Stimulated activated naive B cell treated with anti-CD40 and anti-IgM and Interleukin-4, amounts not matched to agents 10 μg/mL and 1 μg/mL and 100 μg/mL, for 72 hours (primary cell): ENCODE data around the gene WDR70.
"Not testable (repeated sequence)": the region's sequence is repeated elsewhere in the genome, so short reads cannot be mapped to it uniquely, and the experiment has no call there.

ENCODE experiments used
- ATAC-seq, 2 donors: fragments of 150-1000 bp; cut with Tn5 transposase; replicated peaks; 2 replicates each; pipeline ENCODE4 v1.10.0; 2021; ENCODE audit warnings: moderate library complexity in 1 of 2
- DNase-seq: peaks from one replicate; pipeline ENCODE4 v3.0.0; 2021
- H3K27ac Mint-ChIP-seq: one replicate; pipeline ENCODE4 v1.8.0; 2022; ENCODE audit warnings: mild to moderate bottlenecking, mixed read lengths
- H3K27me3 Mint-ChIP-seq, 2 donors: one replicate each; pipeline ENCODE4 v1.8.0; 2022; ENCODE audit warnings: mixed read lengths in 2 of 2
- H3K36me3 Mint-ChIP-seq, 2 donors: one replicate each; pipeline ENCODE4 v1.8.0; 2022; ENCODE audit warnings: mixed read lengths in 2 of 2, mild to moderate bottlenecking in 1 of 2
- H3K4me1 Mint-ChIP-seq, 2 donors: one replicate each; pipeline ENCODE4 v1.8.0; 2022; ENCODE audit warnings: mixed read lengths in 2 of 2, mild to moderate bottlenecking in 1 of 2
- H3K4me3 Mint-ChIP-seq, 2 donors: one replicate each; pipeline ENCODE4 v1.8.0; 2022; ENCODE audit warnings: mild to moderate bottlenecking in 2 of 2, mixed read lengths in 2 of 2, moderate library complexity in 1 of 2
- H3K9me3 Mint-ChIP-seq, 2 donors: one replicate each; pipeline ENCODE4 v1.8.0; 2022; ENCODE audit warnings: mixed read lengths in 2 of 2, mild to moderate bottlenecking in 1 of 2

The WDR70 gene

GRCh38 chr5:37769108-37769507 is 390.0 kb downstream of the WDR70 start:
- DNase-seq (no peak), ATAC-seq (no peak)
- no peaks in the 10 kb centered on the region for H3K36me3 Mint-ChIP-seq
- H3K4me3 Mint-ChIP-seq = no peak overlapping the region
- peaks cover 0 to 6% of the 10 kb centered on the region in 2 donors for H3K27me3 Mint-ChIP-seq
- H3K9me3 Mint-ChIP-seq = peaks cover 0 to 5% of the 10 kb centered on the region in 2 donors
- no peaks in the 10 kb centered on the region for H3K4me1 Mint-ChIP-seq
- no peak overlapping the region for H3K27ac Mint-ChIP-seq

GRCh38 chr5:37769840-37770239 is 390.7 kb downstream of the WDR70 start:
- Mint-ChIP-seq H3K27ac (no peak overlapping the region), H3K4me1 (no peaks in the 10 kb centered on the region), H3K9me3 (peaks cover under 1 to 6% of the 10 kb centered on the region in 2 donors), H3K27me3 (peaks cover 0 to 6% of the 10 kb centered on the region in 2 donors), H3K36me3 (peaks cover 0 to under 1% of the 10 kb centered on the region in 2 donors), H3K4me3 (no peak overlapping the region)
- DNase-seq = no peak
- no peak for ATAC-seq

GRCh38 chr5:37770786-37771185 is 391.7 kb downstream of the WDR70 start:
- ATAC-seq (no peak), DNase-seq (no peak)
- Mint-ChIP-seq H3K27ac (no peak overlapping the region), H3K36me3 (peaks cover 0 to 4% of the 10 kb centered on the region in 2 donors), H3K9me3 (peaks cover 5 to 9% of the 10 kb centered on the region in 2 donors), H3K27me3 (peaks cover 0 to 6% of the 10 kb centered on the region in 2 donors), H3K4me3 (no peak overlapping the region), H3K4me1 (no peaks in the 10 kb centered on the region)

- no peak overlapping the region for H3K27ac Mint-ChIP-seq
- ATAC-seq = no peak
- H3K27me3 Mint-ChIP-seq = peaks cover 0 to 6% of the 10 kb centered on the region in 2 donors
- H3K4me3 Mint-ChIP-seq = no peak overlapping the region
- peaks cover 5 to 9% of the 10 kb centered on the region in 2 donors for H3K9me3 Mint-ChIP-seq
- peaks cover 0 to 4% of the 10 kb centered on the region in 2 donors for H3K36me3 Mint-ChIP-seq
- H3K4me1 Mint-ChIP-seq = no peaks in the 10 kb centered on the region
- DNase-seq = no peak
These were observed 392.1 kb downstream of the WDR70 start for GRCh38 chr5:37771203-37771611.

GRCh38 chr5:37771731-37772130 is 392.6 kb downstream of the WDR70 start:
- Mint-ChIP-seq H3K27me3 (peaks cover 0 to 6% of the 10 kb centered on the region in 2 donors), H3K36me3 (peaks cover 0 to 4% of the 10 kb centered on the region in 2 donors), H3K27ac (no peak overlapping the region), H3K9me3 (peaks cover 5 to 9% of the 10 kb centered on the region in 2 donors), H3K4me3 (no peak overlapping the region), H3K4me1 (no peaks in the 10 kb centered on the region)
- DNase-seq (no peak), ATAC-seq (no peak)

GRCh38 chr5:37772255-37772654 is 393.1 kb downstream of the WDR70 start:
- no peak for ATAC-seq
- H3K27me3 Mint-ChIP-seq = peaks cover 0 to 6% of the 10 kb centered on the region in 2 donors
- no peak for DNase-seq
- H3K27ac Mint-ChIP-seq = no peak overlapping the region
- H3K36me3 Mint-ChIP-seq = peaks cover 0 to 4% of the 10 kb centered on the region in 2 donors
- H3K9me3 Mint-ChIP-seq = peaks cover 5 to 9% of the 10 kb centered on the region in 2 donors
- no peaks in the 10 kb centered on the region for H3K4me1 Mint-ChIP-seq
- H3K4me3 Mint-ChIP-seq = no peak overlapping the region

GRCh38 chr5:37773809-37774208 is 394.7 kb downstream of the WDR70 start:
- H3K27me3 Mint-ChIP-seq = peaks cover 0 to 6% of the 10 kb centered on the region in 2 donors
- DNase-seq = no peak
- H3K27ac Mint-ChIP-seq = no peak overlapping the region
- no peak for ATAC-seq
- H3K36me3 Mint-ChIP-seq = peaks cover 0 to 4% of the 10 kb centered on the region in 2 donors
- H3K4me3 Mint-ChIP-seq = no peak overlapping the region
- peaks cover 5 to 10% of the 10 kb centered on the region in 2 donors for H3K9me3 Mint-ChIP-seq
- no peaks in the 10 kb centered on the region for H3K4me1 Mint-ChIP-seq

- no peaks in the 10 kb centered on the region for H3K4me1 Mint-ChIP-seq
- ATAC-seq (no peak), DNase-seq (no peak)
- peaks cover 0 to 4% of the 10 kb centered on the region in 2 donors for H3K36me3 Mint-ChIP-seq
- H3K27ac Mint-ChIP-seq = no peak overlapping the region
- H3K4me3 Mint-ChIP-seq = no peak overlapping the region
- H3K9me3 Mint-ChIP-seq = peaks cover 5 to 10% of the 10 kb centered on the region in 2 donors
- peaks cover 0 to 6% of the 10 kb centered on the region in 2 donors for H3K27me3 Mint-ChIP-seq
These were observed 395.9 kb downstream of the WDR70 start for GRCh38 chr5:37774912-37775483.

GRCh38 chr5:37776826-37777225 is 397.7 kb downstream of the WDR70 start:
- ATAC-seq (no peak), DNase-seq (no peak)
- Mint-ChIP-seq H3K36me3 (peaks cover 0 to 4% of the 10 kb centered on the region in 2 donors), H3K9me3 (peaks cover 5 to 10% of the 10 kb centered on the region in 2 donors), H3K27me3 (peaks cover 0 to 5% of the 10 kb centered on the region in 2 donors), H3K27ac (no peak overlapping the region), H3K4me1 (no peaks in the 10 kb centered on the region), H3K4me3 (no peak overlapping the region)

GRCh38 chr5:37777432-37778130 is 398.5 kb downstream of the WDR70 start:
- DNase-seq = no peak
- Mint-ChIP-seq H3K4me3 (no peak overlapping the region), H3K4me1 (no peaks in the 10 kb centered on the region), H3K27me3 (no peaks in the 10 kb centered on the region), H3K9me3 (peaks cover 5 to 10% of the 10 kb centered on the region in 2 donors), H3K36me3 (peaks cover 0 to 4% of the 10 kb centered on the region in 2 donors), H3K27ac (no peak overlapping the region)
- ATAC-seq = no peak

GRCh38 chr5:37781409-37781808 is 402.3 kb downstream of the WDR70 start:
- not testable (repeated sequence) for DNase-seq, H3K9me3 Mint-ChIP-seq, H3K4me3 Mint-ChIP-seq, H3K27ac Mint-ChIP-seq, H3K36me3 Mint-ChIP-seq, ATAC-seq, H3K4me1 Mint-ChIP-seq
- peaks cover 9 to 11% of the 10 kb centered on the region in 2 donors for H3K27me3 Mint-ChIP-seq

- ATAC-seq (no peak), DNase-seq (no peak)
- no peak overlapping the region for H3K4me3 Mint-ChIP-seq
- H3K27ac Mint-ChIP-seq = no peak overlapping the region
- H3K4me1 Mint-ChIP-seq = no peaks in the 10 kb centered on the region
- peaks cover 16 to 21% of the 10 kb centered on the region in 2 donors for H3K27me3 Mint-ChIP-seq
- peaks cover 4 to 9% of the 10 kb centered on the region in 2 donors for H3K9me3 Mint-ChIP-seq
- H3K36me3 Mint-ChIP-seq = no peaks in the 10 kb centered on the region
These were observed 407.3 kb downstream of the WDR70 start for GRCh38 chr5:37786416-37786815.

- H3K27me3 Mint-ChIP-seq = peaks cover 16 to 21% of the 10 kb centered on the region in 2 donors
- H3K4me1 Mint-ChIP-seq = no peaks in the 10 kb centered on the region
- ATAC-seq (no peak), DNase-seq (no peak)
- H3K4me3 Mint-ChIP-seq = no peak overlapping the region
- H3K36me3 Mint-ChIP-seq = peaks cover 0 to 3% of the 10 kb centered on the region in 2 donors
- H3K27ac Mint-ChIP-seq = no peak overlapping the region
- H3K9me3 Mint-ChIP-seq = peaks cover 10 to 14% of the 10 kb centered on the region in 2 donors
These were observed 407.9 kb downstream of the WDR70 start for GRCh38 chr5:37786862-37787519.

- DNase-seq (no peak), ATAC-seq (no peak)
- Mint-ChIP-seq H3K4me1 (no peaks in the 10 kb centered on the region), H3K27ac (no peak overlapping the region), H3K27me3 (peaks cover 16 to 21% of the 10 kb centered on the region in 2 donors), H3K9me3 (peaks cover 14 to 15% of the 10 kb centered on the region in 2 donors), H3K36me3 (peaks cover 0 to 3% of the 10 kb centered on the region in 2 donors), H3K4me3 (no peak overlapping the region)
These were observed 408.6 kb downstream of the WDR70 start for GRCh38 chr5:37787742-37788141.
